Activated CD4-positive, alpha-beta T cell treated with anti-CD3 and anti-CD28 coated beads, Interleukin-2, amount 10 ng/mL, durations not matched to agents 24 days and 14 days (primary cell): Measurements from ENCODE around the gene TRA2B. TPM values are rescaled to one million over a fixed set of nuclear protein-coding genes. Genes with fewer than 3 reads are reported as not detected.
"Not testable (repeated sequence)": the region's sequence is repeated elsewhere in the genome, so short reads cannot be mapped to it uniquely, and the experiment has no call there.

Experiments
- DNase-seq: peaks from one replicate; pipeline ENCODE4 v3.0.0; 2022
- H3K27ac Mint-ChIP-seq: one replicate; pipeline ENCODE4 v1.8.0; 2022; ENCODE audit warnings: mild to moderate bottlenecking, mixed read lengths
- H3K27me3 Mint-ChIP-seq: one replicate; pipeline ENCODE4 v1.8.0; 2022; ENCODE audit warnings: mixed read lengths
- H3K36me3 Mint-ChIP-seq: one replicate; pipeline ENCODE4 v1.8.0; 2022; ENCODE audit warnings: low read depth, mild to moderate bottlenecking, mixed read lengths
- H3K4me1 Mint-ChIP-seq: one replicate; pipeline ENCODE4 v1.8.0; 2021; ENCODE audit warnings: mixed read lengths
- H3K4me3 Mint-ChIP-seq: one replicate; pipeline ENCODE4 v1.8.0; 2022; ENCODE audit warnings: mild to moderate bottlenecking, moderate library complexity, mixed read lengths
- H3K9me3 Mint-ChIP-seq: one replicate; pipeline ENCODE4 v1.8.0; 2021; ENCODE audit warnings: mixed read lengths
- intact Hi-C: fragments of 100-400 bp; cut with micrococcal nuclease; formaldehyde crosslinking; loops from one replicate; pipeline ENCODE4 v1.15.1; 2023
- total RNA-seq: library from RNA; stranded (reverse); gene quantifications from 2 replicates; pipeline ENCODE4 v1.2.3, GENCODE V29; 2022

The TRA2B gene
- total RNA-seq, 1 donor from 2014 or later, result 314 TPM

- DNase-seq, H3K4me1 Mint-ChIP-seq, H3K27me3 Mint-ChIP-seq, intact Hi-C loops, H3K27ac Mint-ChIP-seq, H3K4me3 Mint-ChIP-seq, H3K9me3 Mint-ChIP-seq: not testable (repeated sequence)
- H3K36me3 Mint-ChIP-seq, result peaks cover 24% of the 10 kb centered on the region
Measured at GRCh38 chr3:185911076-185911448, 26.8 kb downstream of the TRA2B start.

- DNase-seq, intact Hi-C loops, H3K4me3 Mint-ChIP-seq, H3K27me3 Mint-ChIP-seq, H3K4me1 Mint-ChIP-seq, H3K27ac Mint-ChIP-seq, H3K9me3 Mint-ChIP-seq: not testable (repeated sequence)
- peaks cover 20% of the 10 kb centered on the region for H3K36me3 Mint-ChIP-seq
Measured at GRCh38 chr3:185910322-185911075, 27.3 kb downstream of the TRA2B start.

GRCh38 chr3:185909913-185910312 lies 27.9 kb downstream of the TRA2B start:
- H3K9me3 Mint-ChIP-seq, H3K27ac Mint-ChIP-seq, H3K4me1 Mint-ChIP-seq, H3K4me3 Mint-ChIP-seq, H3K27me3 Mint-ChIP-seq, intact Hi-C loops, DNase-seq: not testable (repeated sequence)
- H3K36me3 Mint-ChIP-seq, result peaks cover 14% of the 10 kb centered on the region

GRCh38 chr3:185900228-185900627 lies 37.6 kb downstream of the TRA2B start:
- intact Hi-C loops, result no loop called here
- Mint-ChIP-seq H3K9me3 (no peaks in the 10 kb centered on the region), H3K4me3 (no peak overlapping the region), H3K27ac (no peak overlapping the region), H3K4me1 (no peaks in the 10 kb centered on the region), H3K27me3 (peaks cover 8% of the 10 kb centered on the region), H3K36me3 (no peaks in the 10 kb centered on the region)
- no peak for DNase-seq

- DNase-seq, result no peak
- Mint-ChIP-seq H3K9me3 (no peaks in the 10 kb centered on the region), H3K4me3 (no peak overlapping the region), H3K36me3 (no peaks in the 10 kb centered on the region), H3K27ac (no peak overlapping the region), H3K4me1 (no peaks in the 10 kb centered on the region), H3K27me3 (peaks cover 8% of the 10 kb centered on the region)
- intact Hi-C loops, result no loop called here
Measured at GRCh38 chr3:185896636-185897035, 41.2 kb downstream of the TRA2B start.

GRCh38 chr3:185887066-185887465 lies 50.7 kb downstream of the TRA2B start:
- DNase-seq, result no peak
- Mint-ChIP-seq H3K9me3 (no peaks in the 10 kb centered on the region), H3K27ac (no peak overlapping the region), H3K27me3 (peaks cover 11% of the 10 kb centered on the region), H3K4me3 (no peak overlapping the region), H3K36me3 (no peaks in the 10 kb centered on the region), H3K4me1 (no peaks in the 10 kb centered on the region)
- intact Hi-C loops, result no loop called here

- Mint-ChIP-seq H3K4me1 (no peaks in the 10 kb centered on the region), H3K27me3 (peaks cover 10% of the 10 kb centered on the region), H3K9me3 (no peaks in the 10 kb centered on the region), H3K36me3 (no peaks in the 10 kb centered on the region), H3K27ac (no peak overlapping the region), H3K4me3 (no peak overlapping the region)
- DNase-seq, result no peak
- intact Hi-C loops, result no loop called here
Measured at GRCh38 chr3:185884641-185885040, 53.2 kb downstream of the TRA2B start.

- H3K4me3 Mint-ChIP-seq, result no peak overlapping the region
- peaks cover 6% of the 10 kb centered on the region for H3K27me3 Mint-ChIP-seq
- DNase-seq, result no peak
- H3K4me1 Mint-ChIP-seq, result no peaks in the 10 kb centered on the region
- no peaks in the 10 kb centered on the region for H3K9me3 Mint-ChIP-seq
- H3K27ac Mint-ChIP-seq, result no peak overlapping the region
- H3K36me3 Mint-ChIP-seq, result no peaks in the 10 kb centered on the region
- intact Hi-C loops, result no loop called here
Measured at GRCh38 chr3:185881926-185882325, 55.9 kb downstream of the TRA2B start.

GRCh38 chr3:185880600-185880999 lies 57.2 kb downstream of the TRA2B start:
- no peak for DNase-seq
- no peak overlapping the region for H3K27ac Mint-ChIP-seq
- peaks cover 7% of the 10 kb centered on the region for H3K27me3 Mint-ChIP-seq
- no peaks in the 10 kb centered on the region for H3K4me1 Mint-ChIP-seq
- no peaks in the 10 kb centered on the region for H3K9me3 Mint-ChIP-seq
- no peaks in the 10 kb centered on the region for H3K36me3 Mint-ChIP-seq
- intact Hi-C loops, result no loop called here
- no peak overlapping the region for H3K4me3 Mint-ChIP-seq

- no peaks in the 10 kb centered on the region for H3K9me3 Mint-ChIP-seq
- H3K36me3 Mint-ChIP-seq, result no peaks in the 10 kb centered on the region
- H3K4me3 Mint-ChIP-seq, result no peak overlapping the region
- no peak overlapping the region for H3K27ac Mint-ChIP-seq
- no peaks in the 10 kb centered on the region for H3K4me1 Mint-ChIP-seq
- H3K27me3 Mint-ChIP-seq, result peaks cover 6% of the 10 kb centered on the region
- intact Hi-C loops, result no loop called here
- DNase-seq, result no peak
Measured at GRCh38 chr3:185878920-185879319, 58.9 kb downstream of the TRA2B start.

- Mint-ChIP-seq H3K4me3 (no peak overlapping the region), H3K36me3 (no peaks in the 10 kb centered on the region), H3K4me1 (no peaks in the 10 kb centered on the region), H3K9me3 (no peaks in the 10 kb centered on the region), H3K27me3 (peaks cover 2% of the 10 kb centered on the region), H3K27ac (no peak overlapping the region)
- no peak for DNase-seq
- intact Hi-C loops, result no loop called here
Measured at GRCh38 chr3:185874119-185874518, 63.7 kb downstream of the TRA2B start.

GRCh38 chr3:185867650-185868049 lies 70.2 kb downstream of the TRA2B start:
- intact Hi-C loops, result no loop called here
- H3K27me3 Mint-ChIP-seq, result peaks cover 14% of the 10 kb centered on the region
- no peaks in the 10 kb centered on the region for H3K4me1 Mint-ChIP-seq
- H3K4me3 Mint-ChIP-seq, result no peak overlapping the region
- H3K27ac Mint-ChIP-seq, result no peak overlapping the region
- no peaks in the 10 kb centered on the region for H3K36me3 Mint-ChIP-seq
- DNase-seq, result no peak
- H3K9me3 Mint-ChIP-seq, result no peaks in the 10 kb centered on the region

- no peak overlapping the region for H3K27ac Mint-ChIP-seq
- no peak overlapping the region for H3K4me3 Mint-ChIP-seq
Measured at GRCh38 chr3:185866995-185867394, 70.8 kb downstream of the TRA2B start.

GRCh38 chr3:185866555-185866954 lies 71.3 kb downstream of the TRA2B start:
- no peak for DNase-seq
- H3K36me3 Mint-ChIP-seq, result no peaks in the 10 kb centered on the region
- intact Hi-C loops, result no loop called here
- H3K9me3 Mint-ChIP-seq, result no peaks in the 10 kb centered on the region
- no peaks in the 10 kb centered on the region for H3K4me1 Mint-ChIP-seq
- no peak overlapping the region for H3K4me3 Mint-ChIP-seq
- no peak overlapping the region for H3K27ac Mint-ChIP-seq
- peaks cover 14% of the 10 kb centered on the region for H3K27me3 Mint-ChIP-seq

More at GRCh38 chr3:185866995-185867394, 70.8 kb downstream of the TRA2B start:
- no peaks in the 10 kb centered on the region for H3K36me3 Mint-ChIP-seq
- H3K9me3 Mint-ChIP-seq, result no peaks in the 10 kb centered on the region
- DNase-seq, result no peak
- no peaks in the 10 kb centered on the region for H3K4me1 Mint-ChIP-seq
- peaks cover 14% of the 10 kb centered on the region for H3K27me3 Mint-ChIP-seq
- intact Hi-C loops, result no loop called here
